ENCODE results near the gene FBXO42.

DNA sequence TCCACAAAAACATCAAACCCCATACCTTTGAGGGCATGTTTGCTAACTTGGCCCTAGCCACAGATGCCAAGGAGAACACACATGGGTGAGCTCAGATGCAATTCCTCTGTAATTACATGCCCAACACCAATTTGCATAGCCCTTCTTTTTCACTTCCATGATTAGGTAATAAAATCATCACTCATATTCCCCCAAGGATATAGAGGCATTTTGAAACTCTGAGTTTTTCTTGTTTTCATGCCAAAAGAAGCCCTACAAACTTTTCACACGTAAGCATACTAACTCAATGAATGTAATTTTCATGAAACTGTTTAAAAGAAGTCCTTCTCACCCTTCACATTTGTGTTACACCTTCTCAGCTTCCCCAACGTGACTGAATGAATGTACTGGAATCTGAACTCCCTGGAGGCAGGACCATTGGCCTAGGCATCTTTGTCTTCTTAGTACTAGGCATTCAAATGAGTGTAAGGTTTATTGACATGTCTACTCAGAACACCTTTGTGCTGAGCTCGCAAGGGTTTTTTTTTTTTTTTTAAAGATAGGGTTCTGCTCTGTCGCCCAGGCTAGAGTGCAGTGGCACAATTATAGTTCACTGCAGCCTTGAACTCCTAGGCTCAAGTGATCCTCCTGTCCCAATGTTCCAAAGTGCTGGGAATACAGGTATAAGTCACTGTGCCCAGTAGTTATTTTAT, 31.0 kb downstream of the FBXO42 start:
- TF ChIP-seq DPF2 (IDR thresholded peaks at IDR 0.05) (no peak), PHF20 (IDR thresholded peaks at IDR 0.05; ENCODE audit: partially characterized antibody) (no peak), TCF7L2 (IDR thresholded peaks at IDR 0.05; ENCODE audit: low read depth, low read length) (no peak), SAFB2 (IDR thresholded peaks at IDR 0.05; ENCODE audit: borderline replicate concordance, low read depth, low read length, severe bottlenecking) (no peak), ZNF184 (CRISPR knock-in tag; IDR thresholded peaks at IDR 0.05) (no peak), NFIC (IDR thresholded peaks at IDR 0.05) (no peak)

All from K562 (cell line).